ENCODE data around the gene ESF1.

DNA sequence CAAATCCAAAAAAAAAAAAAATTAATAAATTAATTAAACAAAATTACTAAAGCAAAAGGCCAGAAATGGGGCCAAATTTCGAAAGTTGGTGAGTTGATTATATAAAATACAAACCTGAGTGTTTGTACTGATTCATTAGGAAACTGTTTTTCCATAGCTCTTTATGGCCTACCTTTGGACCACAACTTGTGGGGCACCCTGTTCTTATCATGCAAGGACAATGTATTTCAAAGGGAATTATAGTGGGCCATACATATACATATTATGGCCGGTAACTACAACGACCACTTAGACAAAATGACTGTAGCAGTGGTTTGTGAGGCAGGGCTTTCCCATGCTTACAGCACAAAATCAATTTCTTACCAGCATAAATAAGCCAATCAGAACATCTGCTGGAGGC, 69.5 kb downstream of the ESF1 start:
- TF ChIP-seq GATA2 (IDR thresholded peaks at IDR 0.05; ENCODE audit: low read depth, low read length) (no peak), GATA3 (IDR thresholded peaks at IDR 0.05; ENCODE audit: low read depth, low read length) (no peak)
